Memory B cell (primary cell): ENCODE results near the gene CNOT1.
A peak's percentile ranks its signal among the peaks of the same experiment; 100 is the strongest.
"Not testable (repeated sequence)": the region's sequence is repeated elsewhere in the genome, so short reads cannot be mapped to it uniquely, and the experiment has no call there.

Experiments used
- ATAC-seq: fragments of 150-1000 bp; cut with Tn5 transposase; 2 replicates; pipeline ENCODE4 v1.10.0; 2021; ENCODE audit warnings: low read depth, mild to moderate bottlenecking, moderate library complexity
- DNase-seq, 2 donors: peaks; one replicate each; pipeline ENCODE4 v3.0.0; 2022; ENCODE audit warnings: low spot score in 2 of 2
- H3K27ac Mint-ChIP-seq: one replicate; pipeline ENCODE4 v1.8.0; 2022; ENCODE audit warnings: mild to moderate bottlenecking, moderate library complexity, mixed read lengths
- H3K27me3 Mint-ChIP-seq: one replicate; pipeline ENCODE4 v1.8.0; 2022; ENCODE audit warnings: mixed read lengths
- H3K36me3 Mint-ChIP-seq: one replicate; pipeline ENCODE4 v1.8.0; 2022; ENCODE audit warnings: mild to moderate bottlenecking, mixed read lengths
- H3K4me1 Mint-ChIP-seq: one replicate; pipeline ENCODE4 v1.8.0; 2022; ENCODE audit warnings: mixed read lengths
- H3K4me3 Mint-ChIP-seq: one replicate; pipeline ENCODE4 v1.8.0; 2022; ENCODE audit warnings: mild to moderate bottlenecking, moderate library complexity, mixed read lengths
- H3K9me3 Mint-ChIP-seq: one replicate; pipeline ENCODE4 v1.8.0; 2022; ENCODE audit warnings: mixed read lengths

The CNOT1 gene

GRCh38 chr16:58620396-58620795 lies 9.2 kb downstream of the CNOT1 start:
- DNase-seq: no peak
- Mint-ChIP-seq H3K4me3 (no peak overlapping the region), H3K4me1 (peaks cover 11% of the 10 kb centered on the region), H3K36me3 (peaks cover 22% of the 10 kb centered on the region), H3K27me3 (no peaks in the 10 kb centered on the region), H3K27ac (peak overlapping the region; percentile 73), H3K9me3 (no peaks in the 10 kb centered on the region)
- ATAC-seq: no peak

- Mint-ChIP-seq H3K4me1 (peaks cover 16% of the 10 kb centered on the region), H3K9me3 (no peaks in the 10 kb centered on the region), H3K4me3 (no peak overlapping the region), H3K27me3 (no peaks in the 10 kb centered on the region), H3K27ac (no peak overlapping the region), H3K36me3 (peaks cover 15% of the 10 kb centered on the region)
- ATAC-seq (no peak), DNase-seq (no peak)
Observed at GRCh38 chr16:58615280-58615679, 14.3 kb downstream of the CNOT1 start.

- H3K36me3 Mint-ChIP-seq: peaks cover 11% of the 10 kb centered on the region
- H3K9me3 Mint-ChIP-seq: no peaks in the 10 kb centered on the region
- no peak for ATAC-seq
- H3K4me3 Mint-ChIP-seq: no peak overlapping the region
- H3K27me3 Mint-ChIP-seq: no peaks in the 10 kb centered on the region
- DNase-seq: no peak
- peaks cover 14% of the 10 kb centered on the region for H3K4me1 Mint-ChIP-seq
- H3K27ac Mint-ChIP-seq: no peak overlapping the region
Observed at GRCh38 chr16:58614860-58615259, 14.8 kb downstream of the CNOT1 start.

GRCh38 chr16:58614212-58614611 lies 15.4 kb downstream of the CNOT1 start:
- ATAC-seq: no peak
- peaks cover 8% of the 10 kb centered on the region for H3K36me3 Mint-ChIP-seq

GRCh38 chr16:58612965-58613364 lies 16.7 kb downstream of the CNOT1 start:
- not testable (repeated sequence) for ATAC-seq, H3K27ac Mint-ChIP-seq, DNase-seq, H3K9me3 Mint-ChIP-seq, H3K27me3 Mint-ChIP-seq, H3K4me3 Mint-ChIP-seq
- peaks cover 12% of the 10 kb centered on the region for H3K36me3 Mint-ChIP-seq
- peaks cover 18% of the 10 kb centered on the region for H3K4me1 Mint-ChIP-seq

More at GRCh38 chr16:58614212-58614611, 15.4 kb downstream of the CNOT1 start:
- DNase-seq: no peak
- no peak overlapping the region for H3K27ac Mint-ChIP-seq
- no peaks in the 10 kb centered on the region for H3K27me3 Mint-ChIP-seq
- H3K4me3 Mint-ChIP-seq: no peak overlapping the region
- H3K4me1 Mint-ChIP-seq: peaks cover 14% of the 10 kb centered on the region
- H3K9me3 Mint-ChIP-seq: no peaks in the 10 kb centered on the region

GRCh38 chr16:58608601-58609136 lies 21.0 kb downstream of the CNOT1 start:
- H3K4me1 Mint-ChIP-seq: peaks cover 17% of the 10 kb centered on the region
- no peaks in the 10 kb centered on the region for H3K9me3 Mint-ChIP-seq
- peak overlapping the region; percentile 37 for H3K27ac Mint-ChIP-seq
- H3K27me3 Mint-ChIP-seq: no peaks in the 10 kb centered on the region
- H3K36me3 Mint-ChIP-seq: peaks cover 11% of the 10 kb centered on the region
- DNase-seq (no peak), ATAC-seq (no peak)
- H3K4me3 Mint-ChIP-seq: no peak overlapping the region

GRCh38 chr16:58605562-58605961 lies 24.1 kb downstream of the CNOT1 start:
- no peaks in the 10 kb centered on the region for H3K9me3 Mint-ChIP-seq
- DNase-seq (no peak), ATAC-seq (no peak)
- H3K4me3 Mint-ChIP-seq: no peak overlapping the region
- H3K27ac Mint-ChIP-seq: no peak overlapping the region
- peaks cover 10% of the 10 kb centered on the region for H3K36me3 Mint-ChIP-seq
- H3K27me3 Mint-ChIP-seq: no peaks in the 10 kb centered on the region
- peaks cover 23% of the 10 kb centered on the region for H3K4me1 Mint-ChIP-seq

- Mint-ChIP-seq H3K9me3 (no peaks in the 10 kb centered on the region), H3K27ac (peak overlapping the region; percentile 36), H3K4me3 (no peak overlapping the region), H3K4me1 (peaks cover 17% of the 10 kb centered on the region), H3K27me3 (no peaks in the 10 kb centered on the region), H3K36me3 (peaks cover 25% of the 10 kb centered on the region)
- ATAC-seq: no peak
- DNase-seq: no peak
Observed at GRCh38 chr16:58591083-58591482, 38.5 kb downstream of the CNOT1 start.

- Mint-ChIP-seq H3K27ac (peak overlapping the region; percentile 36), H3K27me3 (no peaks in the 10 kb centered on the region), H3K4me1 (peaks cover 12% of the 10 kb centered on the region), H3K4me3 (no peak overlapping the region), H3K36me3 (peaks cover 25% of the 10 kb centered on the region), H3K9me3 (no peaks in the 10 kb centered on the region)
- DNase-seq (no peak), ATAC-seq (no peak)
Observed at GRCh38 chr16:58589326-58589905, 40.2 kb downstream of the CNOT1 start.

- H3K4me1 Mint-ChIP-seq: peaks cover 9% of the 10 kb centered on the region
- no peaks in the 10 kb centered on the region for H3K9me3 Mint-ChIP-seq
- H3K4me3 Mint-ChIP-seq: no peak overlapping the region
- no peak for ATAC-seq
- no peak overlapping the region for H3K27ac Mint-ChIP-seq
- H3K27me3 Mint-ChIP-seq: no peaks in the 10 kb centered on the region
- no peak for DNase-seq
- peaks cover 23% of the 10 kb centered on the region for H3K36me3 Mint-ChIP-seq
Observed at GRCh38 chr16:58588406-58588805, 41.2 kb downstream of the CNOT1 start.

- Mint-ChIP-seq H3K4me1 (peaks cover 7% of the 10 kb centered on the region), H3K9me3 (no peaks in the 10 kb centered on the region), H3K27ac (no peak overlapping the region), H3K27me3 (no peaks in the 10 kb centered on the region), H3K4me3 (no peak overlapping the region), H3K36me3 (peaks cover 22% of the 10 kb centered on the region)
- DNase-seq (no peak), ATAC-seq (no peak)
Observed at GRCh38 chr16:58586340-58587030, 43.1 kb downstream of the CNOT1 start.

- peaks cover 24% of the 10 kb centered on the region for H3K36me3 Mint-ChIP-seq
- peak overlapping the region; percentile 41 for H3K27ac Mint-ChIP-seq
Observed at GRCh38 chr16:58584831-58585505, 44.7 kb downstream of the CNOT1 start.

GRCh38 chr16:58582971-58583765 lies 46.5 kb downstream of the CNOT1 start:
- Mint-ChIP-seq H3K4me1 (no peaks in the 10 kb centered on the region), H3K27ac (no peak overlapping the region), H3K27me3 (no peaks in the 10 kb centered on the region), H3K36me3 (peaks cover 26% of the 10 kb centered on the region), H3K9me3 (no peaks in the 10 kb centered on the region), H3K4me3 (no peak overlapping the region)
- DNase-seq (no peak), ATAC-seq (no peak)

More at GRCh38 chr16:58584831-58585505, 44.7 kb downstream of the CNOT1 start:
- Mint-ChIP-seq H3K9me3 (no peaks in the 10 kb centered on the region), H3K4me1 (peaks cover 4% of the 10 kb centered on the region), H3K27me3 (no peaks in the 10 kb centered on the region), H3K4me3 (no peak overlapping the region)
- ATAC-seq: no peak
- DNase-seq: no peak

- Mint-ChIP-seq H3K36me3 (peaks cover 28% of the 10 kb centered on the region), H3K27me3 (no peaks in the 10 kb centered on the region), H3K4me1 (no peaks in the 10 kb centered on the region), H3K4me3 (no peak overlapping the region), H3K9me3 (no peaks in the 10 kb centered on the region), H3K27ac (no peak overlapping the region)
- ATAC-seq (no peak), DNase-seq (no peak)
Observed at GRCh38 chr16:58582133-58582532, 47.5 kb downstream of the CNOT1 start.
